ENCODE measurements around the gene L3MBTL4. TPM values are rescaled to one million over a fixed set of nuclear protein-coding genes. Genes with fewer than 3 reads are reported as not detected.

The L3MBTL4 gene
- total and polyA plus RNA-seq, 4 donors: 2.3 to 15.0 (median 5.0) TPM

DNA sequence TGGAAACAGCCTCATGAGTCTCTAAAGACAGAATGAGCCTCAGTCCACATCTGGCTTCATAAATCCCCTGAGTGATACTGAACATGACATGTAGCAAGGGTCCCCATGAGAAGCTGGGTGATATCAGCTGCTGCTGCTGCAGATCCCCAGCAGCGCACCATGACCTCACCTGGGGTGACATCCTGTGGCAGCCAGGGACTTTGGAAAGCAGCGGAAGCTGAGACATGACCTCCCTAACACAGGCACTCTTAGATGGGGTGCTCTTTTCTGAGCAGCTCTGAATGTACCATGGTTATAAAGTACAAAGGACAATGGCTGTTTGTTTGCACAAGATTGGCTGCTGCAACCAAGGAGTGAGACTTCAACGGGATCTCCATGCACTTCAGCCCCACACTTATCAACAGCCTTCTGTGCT is 444.7 kb downstream of the L3MBTL4 start (continued):
- TF ChIP-seq, protein P1, sequence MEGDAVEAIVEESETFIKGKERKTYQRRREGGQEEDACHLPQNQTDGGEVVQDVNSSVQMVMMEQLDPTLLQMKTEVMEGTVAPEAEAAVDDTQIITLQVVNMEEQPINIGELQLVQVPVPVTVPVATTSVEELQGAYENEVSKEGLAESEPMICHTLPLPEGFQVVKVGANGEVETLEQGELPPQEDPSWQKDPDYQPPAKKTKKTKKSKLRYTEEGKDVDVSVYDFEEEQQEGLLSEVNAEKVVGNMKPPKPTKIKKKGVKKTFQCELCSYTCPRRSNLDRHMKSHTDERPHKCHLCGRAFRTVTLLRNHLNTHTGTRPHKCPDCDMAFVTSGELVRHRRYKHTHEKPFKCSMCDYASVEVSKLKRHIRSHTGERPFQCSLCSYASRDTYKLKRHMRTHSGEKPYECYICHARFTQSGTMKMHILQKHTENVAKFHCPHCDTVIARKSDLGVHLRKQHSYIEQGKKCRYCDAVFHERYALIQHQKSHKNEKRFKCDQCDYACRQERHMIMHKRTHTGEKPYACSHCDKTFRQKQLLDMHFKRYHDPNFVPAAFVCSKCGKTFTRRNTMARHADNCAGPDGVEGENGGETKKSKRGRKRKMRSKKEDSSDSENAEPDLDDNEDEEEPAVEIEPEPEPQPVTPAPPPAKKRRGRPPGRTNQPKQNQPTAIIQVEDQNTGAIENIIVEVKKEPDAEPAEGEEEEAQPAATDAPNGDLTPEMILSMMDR (IDR thresholded peaks at IDR 0.05; ENCODE audit: low read depth, low read length, missing input control): no peak
- no peak for TF ChIP-seq EGR1 (IDR thresholded peaks at IDR 0.05; ENCODE audit: low read depth in 2 of 2)
- peak; percentile 56 to 76 for TF ChIP-seq HNF4A (conservative IDR thresholded peaks at IDR 0.05)
- no peak for TF ChIP-seq GABPA (IDR thresholded peaks at IDR 0.05 in 1 of 2, conservative IDR thresholded peaks at IDR 0.05 in 1 of 2)

DNA sequence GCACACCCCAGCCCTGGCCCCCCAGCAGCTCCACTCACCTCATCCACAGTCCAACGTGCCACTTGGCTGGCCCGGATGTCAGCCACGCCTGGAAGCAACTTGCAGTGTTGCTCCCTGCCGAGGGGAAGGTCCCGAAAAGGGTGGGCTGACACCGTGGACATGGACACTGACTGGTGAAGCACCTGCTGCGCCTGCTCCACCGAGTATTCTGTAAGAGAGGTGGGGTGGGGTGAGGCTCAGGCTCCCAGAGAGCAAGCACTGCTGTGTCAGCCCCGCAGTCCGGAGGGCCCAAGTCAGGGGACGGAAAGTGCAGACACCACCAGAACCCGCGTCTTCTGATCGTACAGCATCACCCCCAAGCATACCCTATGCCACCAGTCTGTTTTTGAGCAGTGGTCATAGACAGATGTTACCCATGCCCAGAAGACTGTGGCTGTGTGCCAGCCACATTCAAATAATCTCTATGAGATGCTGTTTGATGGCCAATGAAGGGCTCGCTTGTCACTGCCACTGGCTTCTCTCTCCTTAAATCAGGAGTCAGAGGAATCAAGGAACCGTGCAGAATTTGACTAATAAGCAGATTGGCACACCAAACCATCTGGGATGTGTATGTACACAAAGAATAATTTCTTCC is 445.2 kb downstream of the L3MBTL4 start:
- Histone ChIP-seq H3K4me1 (ENCODE audit: control insufficient read depth in 4 of 4, insufficient read depth in 4 of 4, low read length in 3 of 4) (no peaks in the 10 kb centered on the region), H3K27me3 (ENCODE audit: control insufficient read depth in 4 of 4, insufficient read depth in 4 of 4, low read length in 3 of 4) (no peaks in the 10 kb centered on the region), H3K36me3 (ENCODE audit: control insufficient read depth in 4 of 4, insufficient read depth in 3 of 4, low read depth in 1 of 4, low read length in 3 of 4) (peaks cover 0 to 5% (median 0%) of the 10 kb centered on the region in 4 donors), H3K4me3 (ENCODE audit: low read depth in 1 of 3, low read length in 3 of 3) (no peak overlapping the region), H3K9me3 (ENCODE audit: control insufficient read depth in 4 of 4, low read length in 3 of 4) (no peaks in the 10 kb centered on the region), H3K9ac (ENCODE audit: low read depth in 1 of 2, low read length in 2 of 2) (no peak overlapping the region), H3K27ac (ENCODE audit: low read depth in 1 of 2, low read length in 2 of 2) (no peak overlapping the region)
- TF ChIP-seq YY1 (IDR thresholded peaks at IDR 0.05): no peak
- TF ChIP-seq FOXA1 (IDR thresholded peaks at IDR 0.05): no peak
- no peak for TF ChIP-seq HNF4A (conservative IDR thresholded peaks at IDR 0.05)
- TF ChIP-seq, protein P2, sequence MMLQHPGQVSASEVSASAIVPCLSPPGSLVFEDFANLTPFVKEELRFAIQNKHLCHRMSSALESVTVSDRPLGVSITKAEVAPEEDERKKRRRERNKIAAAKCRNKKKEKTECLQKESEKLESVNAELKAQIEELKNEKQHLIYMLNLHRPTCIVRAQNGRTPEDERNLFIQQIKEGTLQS (IDR thresholded peaks at IDR 0.05): no peak
- TF ChIP-seq, protein P1 (IDR thresholded peaks at IDR 0.05; ENCODE audit: low read depth, low read length, missing input control): no peak
- TF ChIP-seq FOXA2 (IDR thresholded peaks at IDR 0.05): no peak
- TF ChIP-seq JUND (IDR thresholded peaks at IDR 0.05): no peak
- TF ChIP-seq EGR1 (IDR thresholded peaks at IDR 0.05; ENCODE audit: low read depth in 2 of 2): no peak
- TF ChIP-seq, protein P3, sequence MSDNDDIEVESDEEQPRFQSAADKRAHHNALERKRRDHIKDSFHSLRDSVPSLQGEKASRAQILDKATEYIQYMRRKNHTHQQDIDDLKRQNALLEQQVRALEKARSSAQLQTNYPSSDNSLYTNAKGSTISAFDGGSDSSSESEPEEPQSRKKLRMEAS (IDR thresholded peaks at IDR 0.05): no peak
- TF ChIP-seq SP1 (IDR thresholded peaks at IDR 0.05): no peak
- no peak for TF ChIP-seq HNF4G (IDR thresholded peaks at IDR 0.05)
- no peak for TF ChIP-seq TAF1 (conservative IDR thresholded peaks at IDR 0.05)
- TF ChIP-seq, protein P4, sequence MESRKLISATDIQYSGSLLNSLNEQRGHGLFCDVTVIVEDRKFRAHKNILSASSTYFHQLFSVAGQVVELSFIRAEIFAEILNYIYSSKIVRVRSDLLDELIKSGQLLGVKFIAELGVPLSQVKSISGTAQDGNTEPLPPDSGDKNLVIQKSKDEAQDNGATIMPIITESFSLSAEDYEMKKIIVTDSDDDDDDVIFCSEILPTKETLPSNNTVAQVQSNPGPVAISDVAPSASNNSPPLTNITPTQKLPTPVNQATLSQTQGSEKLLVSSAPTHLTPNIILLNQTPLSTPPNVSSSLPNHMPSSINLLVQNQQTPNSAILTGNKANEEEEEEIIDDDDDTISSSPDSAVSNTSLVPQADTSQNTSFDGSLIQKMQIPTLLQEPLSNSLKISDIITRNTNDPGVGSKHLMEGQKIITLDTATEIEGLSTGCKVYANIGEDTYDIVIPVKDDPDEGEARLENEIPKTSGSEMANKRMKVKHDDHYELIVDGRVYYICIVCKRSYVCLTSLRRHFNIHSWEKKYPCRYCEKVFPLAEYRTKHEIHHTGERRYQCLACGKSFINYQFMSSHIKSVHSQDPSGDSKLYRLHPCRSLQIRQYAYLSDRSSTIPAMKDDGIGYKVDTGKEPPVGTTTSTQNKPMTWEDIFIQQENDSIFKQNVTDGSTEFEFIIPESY (IDR thresholded peaks at IDR 0.05): no peak
- TF ChIP-seq GABPA (IDR thresholded peaks at IDR 0.05 in 1 of 2, conservative IDR thresholded peaks at IDR 0.05 in 1 of 2): no peak
- no peak for TF ChIP-seq NR2F2 (IDR thresholded peaks at IDR 0.05)
- TF ChIP-seq, protein P5, sequence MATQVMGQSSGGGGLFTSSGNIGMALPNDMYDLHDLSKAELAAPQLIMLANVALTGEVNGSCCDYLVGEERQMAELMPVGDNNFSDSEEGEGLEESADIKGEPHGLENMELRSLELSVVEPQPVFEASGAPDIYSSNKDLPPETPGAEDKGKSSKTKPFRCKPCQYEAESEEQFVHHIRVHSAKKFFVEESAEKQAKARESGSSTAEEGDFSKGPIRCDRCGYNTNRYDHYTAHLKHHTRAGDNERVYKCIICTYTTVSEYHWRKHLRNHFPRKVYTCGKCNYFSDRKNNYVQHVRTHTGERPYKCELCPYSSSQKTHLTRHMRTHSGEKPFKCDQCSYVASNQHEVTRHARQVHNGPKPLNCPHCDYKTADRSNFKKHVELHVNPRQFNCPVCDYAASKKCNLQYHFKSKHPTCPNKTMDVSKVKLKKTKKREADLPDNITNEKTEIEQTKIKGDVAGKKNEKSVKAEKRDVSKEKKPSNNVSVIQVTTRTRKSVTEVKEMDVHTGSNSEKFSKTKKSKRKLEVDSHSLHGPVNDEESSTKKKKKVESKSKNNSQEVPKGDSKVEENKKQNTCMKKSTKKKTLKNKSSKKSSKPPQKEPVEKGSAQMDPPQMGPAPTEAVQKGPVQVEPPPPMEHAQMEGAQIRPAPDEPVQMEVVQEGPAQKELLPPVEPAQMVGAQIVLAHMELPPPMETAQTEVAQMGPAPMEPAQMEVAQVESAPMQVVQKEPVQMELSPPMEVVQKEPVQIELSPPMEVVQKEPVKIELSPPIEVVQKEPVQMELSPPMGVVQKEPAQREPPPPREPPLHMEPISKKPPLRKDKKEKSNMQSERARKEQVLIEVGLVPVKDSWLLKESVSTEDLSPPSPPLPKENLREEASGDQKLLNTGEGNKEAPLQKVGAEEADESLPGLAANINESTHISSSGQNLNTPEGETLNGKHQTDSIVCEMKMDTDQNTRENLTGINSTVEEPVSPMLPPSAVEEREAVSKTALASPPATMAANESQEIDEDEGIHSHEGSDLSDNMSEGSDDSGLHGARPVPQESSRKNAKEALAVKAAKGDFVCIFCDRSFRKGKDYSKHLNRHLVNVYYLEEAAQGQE (IDR thresholded peaks at IDR 0.05): no peak
- TF ChIP-seq RXRA (IDR thresholded peaks at IDR 0.05): no peak
- no peak for TF ChIP-seq RAD21 (IDR thresholded peaks at IDR 0.05)
- DNase-seq (ENCODE audit: low spot score): peak; percentile 8
- WGBS: 93% methylated on average over 16 of the region's 16 CpGs

All from liver (tissue), 9 donors.